Activated naive CD4-positive, alpha-beta T cell treated with anti-CD3 and anti-CD28 coated beads, Interleukin-2, amount 50 U/mL, for 16 hours (primary cell): Measurements from ENCODE around the gene IRF3.
A peak's percentile ranks its signal among the peaks of the same experiment; 100 is the strongest.
"Not testable (repeated sequence)": the region's sequence is repeated elsewhere in the genome, so short reads cannot be mapped to it uniquely, and the experiment has no call there.

Source experiments
- DNase-seq: peaks from one replicate; pipeline ENCODE4 v3.0.0-alpha.2; 2020

The IRF3 gene

GRCh38 chr19:49642492-49643035 lies 23.1 kb downstream of the IRF3 start:
- no peak for DNase-seq

- DNase-seq: peak; percentile 99
These were observed 23.8 kb downstream of the IRF3 start, which contains the start of gene SCAF1 for GRCh38 chr19:49641688-49642491. Gene SCAF1, plus strand, starts transcription at chr19:49642209. Its CDS starts 2,818 bp downstream, at chr19:49645027.

- DNase-seq: peak; percentile 100
These were observed 25.4 kb downstream of the IRF3 start, which contains the start of gene RRAS for GRCh38 chr19:49640113-49640898. Gene RRAS, minus strand, starts transcription at chr19:49640143. Its CDS starts 45 bp downstream, at chr19:49640098.

GRCh38 chr19:49639401-49640112 lies 26.1 kb downstream of the IRF3 start:
- DNase-seq: no peak

- no peak for DNase-seq
These were observed 27.6 kb downstream of the IRF3 start for GRCh38 chr19:49637821-49638738.

- no peak for DNase-seq
These were observed 29.3 kb downstream of the IRF3 start for GRCh38 chr19:49636233-49636932.

- no peak for DNase-seq
These were observed 30.0 kb downstream of the IRF3 start for GRCh38 chr19:49635530-49636232.

- not testable (repeated sequence) for DNase-seq
These were observed 32.4 kb downstream of the IRF3 start for GRCh38 chr19:49633273-49633672.

GRCh38 chr19:49632576-49632975 lies 33.1 kb downstream of the IRF3 start:
- no peak for DNase-seq

- DNase-seq: no peak
These were observed 34.0 kb downstream of the IRF3 start for GRCh38 chr19:49631610-49632192.

- DNase-seq: no peak
These were observed 34.6 kb downstream of the IRF3 start for GRCh38 chr19:49631014-49631588.

GRCh38 chr19:49629659-49630058 lies 36.0 kb downstream of the IRF3 start:
- no peak for DNase-seq

- no peak for DNase-seq
These were observed 39.4 kb downstream of the IRF3 start for GRCh38 chr19:49626226-49626625.

- DNase-seq: no peak
These were observed 40.4 kb downstream of the IRF3 start for GRCh38 chr19:49624967-49625910.

- not testable (repeated sequence) for DNase-seq
These were observed 47.8 kb downstream of the IRF3 start for GRCh38 chr19:49617860-49618259.

- no peak for DNase-seq
These were observed 48.7 kb downstream of the IRF3 start for GRCh38 chr19:49616945-49617344.

GRCh38 chr19:49616532-49616931 lies 49.1 kb downstream of the IRF3 start:
- no peak for DNase-seq

- DNase-seq: no peak
These were observed 49.8 kb downstream of the IRF3 start for GRCh38 chr19:49615861-49616260.
